Neural cell (in vitro differentiated cells): Measurements from ENCODE around the gene SH3BP5L.

Experiments
- CTCF ChIP-seq: fragments of 450-650 bp; IDR thresholded peaks from 2 replicates; pipeline ENCODE4 v1.5.1; 2014; ENCODE audit warnings: antibody characterized with exemption, mild to moderate bottlenecking, moderate library complexity; ENCODE audit not compliant: poor library complexity, severe bottlenecking
- EP300 ChIP-seq: fragments of 450-650 bp; conservative IDR thresholded peaks from 2 replicates; pipeline ENCODE4 v1.6.1; 2014; ENCODE audit warnings: antibody characterized with exemption, mild to moderate bottlenecking, moderate library complexity; ENCODE audit not compliant: poor library complexity, severe bottlenecking
- EZH2 ChIP-seq: fragments of 200-600, 300-800 bp; shearing (Covaris generic), sonication (generic); IDR thresholded peaks from 2 replicates; pipeline ENCODE4 v1.6.1; 2014; ENCODE audit warnings: antibody characterized with exemption, low read length, borderline replicate concordance, mild to moderate bottlenecking; ENCODE audit not compliant: insufficient read depth, poor library complexity, severe bottlenecking
- POLR2AphosphoS5 ChIP-seq: IDR thresholded peaks from 2 replicates; pipeline ENCODE4 v1.6.1; 2012
- RAD21 ChIP-seq: fragments of 450-650 bp; conservative IDR thresholded peaks from 2 replicates; pipeline ENCODE4 v1.6.1; 2014; ENCODE audit warnings: antibody characterized with exemption, mild to moderate bottlenecking, moderate library complexity

- TF ChIP-seq CTCF (no peak), RAD21 (no peak), EZH2 (no peak), POLR2AphosphoS5 (no peak), EP300 (no peak)
Measured at GRCh38 chr1:248823517-248824001, 2.2 kb downstream of the SH3BP5L start.
